ENCODE data around the gene DPP10.

DPP10 gene

DNA sequence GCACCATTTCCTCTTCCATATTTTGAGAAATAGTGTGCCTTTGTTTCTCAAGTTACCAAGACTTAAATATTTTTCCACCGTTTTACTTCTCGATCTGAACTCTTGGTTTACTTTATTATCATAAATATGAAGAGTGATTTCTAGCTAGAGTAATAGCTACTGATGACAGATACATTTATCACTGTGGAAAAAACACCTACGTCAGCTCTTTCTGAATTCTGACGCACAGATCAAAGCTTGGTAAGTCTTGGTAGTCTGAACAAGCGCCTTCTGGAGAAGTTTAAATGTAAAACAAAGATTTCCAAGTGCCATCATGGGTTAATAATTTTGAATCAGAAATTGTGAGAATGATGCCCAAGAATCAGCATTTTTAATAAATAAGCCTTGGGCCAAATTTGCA, 367.7 kb downstream of the DPP10 start:
- no peak for DNase-seq (ENCODE audit: low spot score)

DNA sequence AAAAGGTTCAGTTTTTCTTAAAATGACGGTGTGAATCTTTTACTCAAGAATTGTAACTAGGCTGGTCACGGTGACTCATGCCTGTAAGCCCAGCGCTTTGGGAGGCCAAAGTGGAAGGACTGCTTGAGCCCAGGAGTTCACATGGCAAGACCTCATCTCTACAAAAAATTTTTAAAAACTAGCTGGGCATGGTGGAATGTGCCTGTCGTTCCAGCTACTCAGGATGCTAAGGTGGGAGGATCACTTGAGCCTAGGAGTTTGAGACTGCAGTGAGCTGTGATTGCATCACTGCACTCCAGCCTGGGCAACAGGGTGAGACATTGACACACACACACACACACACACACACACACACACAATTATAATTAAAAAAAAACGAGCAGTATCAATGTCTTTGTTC, 369.8 kb downstream of the DPP10 start:
- DNase-seq (ENCODE audit: low spot score) = no peak

DNA sequence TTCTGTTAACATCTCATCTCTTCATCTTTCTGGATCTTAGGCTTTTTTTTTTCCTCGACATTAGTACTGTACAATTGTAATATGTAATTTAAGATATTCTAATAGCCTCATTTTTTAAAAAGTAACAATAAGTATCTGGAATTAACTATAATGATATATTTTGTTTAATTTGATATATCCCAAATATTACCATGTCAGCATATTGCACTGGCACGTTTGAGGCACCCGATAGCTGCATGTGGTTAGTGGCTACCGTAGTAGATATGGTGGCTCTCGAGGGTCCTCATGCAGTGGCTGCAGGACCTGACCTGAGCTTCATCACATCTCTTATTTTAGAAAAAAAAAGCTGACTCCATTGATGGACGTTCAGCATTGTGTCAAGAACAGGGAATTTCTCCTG, 371.9 kb downstream of the DPP10 start:
- no peak for DNase-seq (ENCODE audit: low spot score)

DNA sequence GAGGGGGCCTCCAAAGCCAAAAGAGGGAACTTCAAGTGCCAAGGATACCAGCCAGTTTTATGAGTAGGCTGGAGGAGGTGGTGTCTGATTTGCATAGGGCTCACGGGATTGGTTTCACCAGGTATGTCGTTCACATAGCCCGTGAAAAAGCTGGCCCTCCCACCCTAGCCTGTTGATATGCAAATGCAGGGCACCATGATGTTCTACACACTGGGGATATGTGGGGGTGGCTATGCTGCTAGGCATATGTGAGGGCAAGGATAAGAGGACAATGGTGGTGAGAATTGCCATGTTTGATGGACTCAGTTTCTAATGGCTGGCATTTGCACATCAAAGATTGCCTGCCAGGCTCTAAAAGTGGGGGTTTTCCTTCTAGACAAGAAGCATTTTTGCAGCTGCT, 378.6 kb downstream of the DPP10 start:
- no peak for DNase-seq (ENCODE audit: low spot score)

DNA sequence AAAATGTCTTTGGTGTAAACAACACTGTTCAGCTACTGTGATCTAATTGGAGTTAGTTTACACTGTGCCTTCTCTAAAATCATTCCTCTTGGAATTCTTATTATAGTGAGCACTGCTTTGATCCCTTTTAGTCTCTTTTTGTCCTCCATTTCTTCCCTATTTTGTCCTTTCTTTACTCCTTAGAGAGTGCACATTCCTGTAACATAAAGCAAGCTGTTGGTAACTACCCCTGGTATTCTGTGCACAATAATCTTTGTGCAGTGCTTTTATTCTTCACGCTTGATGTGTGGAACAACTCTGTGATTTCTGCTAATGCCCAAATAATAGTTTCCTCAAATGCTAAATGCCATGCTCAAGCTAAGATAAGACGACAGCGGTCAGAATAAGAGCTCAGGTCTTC, 401.5 kb downstream of the DPP10 start:
- DNase-seq (ENCODE audit: low spot score) = no peak

DNA sequence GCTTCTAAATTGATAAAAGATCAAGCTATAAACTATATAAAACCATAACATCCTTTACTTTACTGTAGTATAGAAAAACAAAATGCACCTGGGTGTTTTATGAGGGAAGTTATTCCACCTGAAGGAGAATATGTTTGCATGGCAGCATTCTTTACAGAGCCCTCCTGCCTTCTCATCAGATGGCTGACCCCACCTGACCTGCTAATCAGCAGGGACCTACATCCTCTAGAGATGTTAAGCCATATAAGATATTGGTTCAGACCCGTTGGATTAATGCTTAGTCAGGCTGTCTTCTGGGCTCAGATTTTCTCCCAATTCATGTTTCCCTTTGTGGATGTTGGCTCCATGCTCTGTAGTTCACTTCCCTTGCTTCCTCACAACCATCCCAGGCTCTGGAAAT, 414.8 kb downstream of the DPP10 start:
- DNase-seq (ENCODE audit: low spot score) = no peak

DNA sequence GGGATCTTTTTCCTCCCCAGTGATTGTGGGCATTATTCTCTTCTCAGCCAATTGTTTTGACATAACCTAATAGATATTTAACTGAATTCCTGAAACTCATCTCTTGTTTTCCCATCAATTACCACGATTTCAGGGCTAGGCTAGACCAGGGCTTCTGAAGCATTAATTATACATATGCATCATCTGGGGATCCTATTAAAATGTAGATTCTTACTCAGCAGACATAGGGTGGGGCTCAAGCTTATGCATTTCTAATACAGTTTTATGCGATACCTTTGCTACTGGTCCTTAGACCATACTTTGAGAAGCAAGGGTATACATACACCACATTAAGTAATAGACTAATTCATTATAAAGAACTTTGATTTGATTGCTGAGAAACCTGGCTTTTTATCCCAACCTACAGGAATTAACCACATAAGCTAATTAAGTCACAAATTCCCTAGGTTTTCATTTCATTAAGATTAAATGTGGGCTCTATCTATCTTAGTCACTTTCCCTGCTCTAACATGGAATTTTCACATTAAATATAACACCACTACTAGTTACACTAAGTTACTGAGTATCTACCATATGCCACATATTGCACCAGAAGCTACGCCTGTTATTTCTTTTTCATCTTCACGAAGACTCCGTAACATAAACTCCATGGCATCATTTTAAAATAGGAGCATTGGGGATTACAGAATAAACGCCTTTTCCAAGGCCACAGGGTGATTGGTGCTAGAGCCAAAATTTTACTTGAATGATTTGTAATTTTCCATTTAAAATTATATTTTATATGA, 417.5 kb downstream of the DPP10 start:
- no peak for DNase-seq (ENCODE audit: low spot score)

DNA sequence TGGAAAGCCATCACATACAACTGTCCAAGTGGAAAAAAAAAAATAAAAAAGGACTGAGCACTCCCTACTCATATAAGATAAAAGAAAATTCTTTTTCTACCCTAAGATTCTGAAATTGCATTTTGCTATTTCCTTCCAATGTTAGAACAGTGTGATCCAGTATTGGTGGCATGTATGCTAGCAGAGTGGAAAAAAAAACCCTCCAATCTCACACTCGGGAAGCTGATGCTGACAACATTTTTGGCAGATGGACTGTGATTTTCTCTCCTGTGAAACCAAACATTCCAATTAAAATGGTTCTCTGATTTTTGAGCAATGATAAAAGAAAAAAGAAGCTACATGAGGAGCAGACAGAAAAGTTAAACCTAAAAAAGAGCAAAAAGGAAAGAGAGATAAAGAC, 419.8 kb downstream of the DPP10 start:
- no peak for DNase-seq (ENCODE audit: low spot score)

DNA sequence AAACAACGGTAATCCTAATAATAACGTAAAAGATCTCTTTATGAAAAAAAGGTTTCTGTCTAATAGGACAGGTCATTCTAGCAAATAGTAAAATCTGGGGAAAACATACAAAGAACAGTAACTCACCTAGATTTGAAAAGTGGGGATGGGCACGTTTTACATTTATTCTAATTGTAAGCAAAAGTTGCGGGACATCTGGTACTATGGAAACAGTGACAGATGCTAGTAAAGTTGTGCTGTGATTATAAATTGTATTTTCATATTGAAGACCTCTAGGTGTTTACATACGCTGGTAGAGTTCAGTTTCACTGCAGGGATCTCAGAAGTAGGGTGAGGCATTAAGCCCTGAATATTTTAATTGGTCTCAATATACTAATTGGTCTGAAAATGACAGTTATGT, 422.5 kb downstream of the DPP10 start:
- no peak for DNase-seq (ENCODE audit: low spot score)

DNA sequence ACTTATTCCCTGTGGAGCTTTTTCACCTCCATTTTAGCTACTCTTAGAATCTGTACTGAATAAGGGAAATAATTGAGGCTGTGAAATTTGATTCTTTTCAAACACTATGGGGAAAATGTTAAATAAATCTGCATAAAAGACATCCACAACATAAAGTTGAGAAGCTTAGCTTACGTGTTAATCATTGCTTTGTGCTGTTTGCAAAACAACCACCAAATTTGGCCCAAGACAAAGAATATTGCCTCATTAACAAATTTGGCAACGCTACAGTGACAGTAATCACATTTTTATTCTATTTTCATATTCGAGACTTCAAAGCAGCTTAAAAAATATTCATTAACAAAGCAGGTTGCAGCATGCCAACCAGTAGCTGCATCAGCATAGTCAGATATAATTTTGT, 437.6 kb downstream of the DPP10 start:
- DNase-seq (ENCODE audit: low spot score) = no peak

DNA sequence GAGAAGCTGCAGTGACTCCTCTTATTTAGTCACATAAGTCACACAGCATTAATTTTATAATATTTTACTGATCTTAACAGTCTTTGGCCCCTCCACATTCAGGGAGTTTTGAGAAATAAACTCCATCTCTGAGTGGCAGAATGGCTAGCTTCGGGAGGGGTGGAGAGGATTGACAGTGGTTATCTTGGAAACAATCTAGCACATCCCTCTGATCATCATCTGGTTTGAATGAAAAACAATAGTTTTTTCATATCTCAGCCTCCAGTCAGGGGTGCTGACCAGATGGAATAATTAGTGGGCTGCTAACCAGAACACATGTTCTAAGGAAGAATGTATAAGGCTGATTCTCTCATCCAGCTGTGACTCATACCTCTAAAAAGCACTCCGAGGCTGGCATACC, 477.5 kb downstream of the DPP10 start:
- no peak for DNase-seq (ENCODE audit: low spot score)

DNA sequence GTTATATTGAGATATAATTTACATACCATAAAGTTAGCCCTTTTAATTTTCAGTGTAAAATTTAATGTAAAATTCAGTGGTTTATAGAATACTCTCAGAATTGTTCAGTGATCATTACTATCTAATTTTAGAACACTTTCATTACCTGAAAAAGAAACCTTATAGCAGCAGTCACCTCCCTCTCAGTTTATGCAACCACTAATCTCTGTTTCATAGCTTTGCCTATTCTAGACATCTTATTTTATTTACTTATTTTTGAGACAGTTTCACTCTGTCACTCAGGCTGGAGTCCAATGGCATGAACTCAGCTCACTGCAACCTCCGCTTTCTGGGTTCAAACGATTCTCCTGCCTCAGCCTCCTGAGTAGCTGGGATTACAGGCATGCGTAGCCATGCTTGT, 479.6 kb downstream of the DPP10 start:
- no peak for DNase-seq (ENCODE audit: low spot score)

DNA sequence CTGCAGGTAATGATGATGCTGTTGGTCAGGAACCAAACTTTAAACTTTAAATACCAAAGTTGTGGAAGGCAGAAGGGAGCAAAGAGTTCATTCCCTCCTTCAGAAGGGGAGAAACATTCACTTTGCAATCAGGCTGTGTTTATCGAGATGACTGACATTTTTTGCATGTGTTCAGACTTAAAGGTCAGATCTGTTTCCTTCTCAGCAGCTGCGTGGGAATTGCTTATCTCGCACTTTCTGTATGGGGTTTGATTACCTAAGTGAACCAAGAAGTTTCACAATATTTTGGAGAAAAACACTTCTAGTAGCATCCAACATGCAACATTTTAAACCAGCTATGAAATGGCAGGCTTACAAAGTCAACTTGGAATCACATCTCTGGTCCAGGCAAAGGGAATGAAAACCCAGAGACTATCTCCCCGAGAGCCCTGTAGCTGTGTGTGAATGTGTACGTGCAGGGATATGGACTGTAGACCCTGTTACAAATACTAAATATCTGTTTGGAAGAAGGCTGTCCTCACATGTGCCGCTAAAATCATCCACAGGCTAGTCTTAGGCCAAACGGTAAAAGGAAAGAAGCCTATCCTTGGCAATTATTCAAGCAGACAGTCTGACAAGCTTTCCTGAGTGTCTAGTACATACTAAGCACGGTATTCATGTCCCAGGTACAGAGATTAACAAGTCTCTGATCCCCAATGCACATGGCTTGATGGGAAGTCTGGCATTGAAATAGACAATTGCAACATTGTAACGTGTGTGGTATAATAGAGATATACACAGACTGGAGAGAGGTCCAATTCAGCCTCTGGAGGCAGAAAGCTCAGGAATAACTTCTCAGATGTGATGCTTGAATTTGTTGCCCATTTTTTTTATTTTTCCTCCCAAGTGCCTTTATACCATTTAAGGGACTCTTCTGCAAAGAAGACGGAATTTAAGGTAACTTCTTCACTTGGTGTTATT, 483.1 kb downstream of the DPP10 start:
- DNase-seq (ENCODE audit: low spot score) = no peak

DNA sequence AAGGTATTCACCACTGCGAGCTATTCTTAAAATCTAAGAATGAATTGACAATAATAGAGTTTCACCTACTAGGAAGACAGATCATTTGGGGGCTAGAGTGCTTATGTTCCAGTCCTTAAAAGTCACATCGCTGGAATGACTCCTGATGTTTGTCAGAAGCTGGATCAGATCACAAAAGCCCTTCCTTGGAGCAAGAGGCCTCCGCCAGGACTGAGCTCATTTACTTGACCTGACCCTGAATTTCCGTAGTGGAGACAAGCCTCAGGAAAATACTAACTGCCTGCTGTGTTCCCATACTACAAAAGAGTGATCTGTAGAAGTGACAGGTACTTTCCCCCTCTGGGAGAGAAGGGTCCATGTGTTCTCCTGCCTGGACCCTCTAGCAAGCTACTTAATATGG, 483.9 kb downstream of the DPP10 start:
- no peak for DNase-seq (ENCODE audit: low spot score)

DNA sequence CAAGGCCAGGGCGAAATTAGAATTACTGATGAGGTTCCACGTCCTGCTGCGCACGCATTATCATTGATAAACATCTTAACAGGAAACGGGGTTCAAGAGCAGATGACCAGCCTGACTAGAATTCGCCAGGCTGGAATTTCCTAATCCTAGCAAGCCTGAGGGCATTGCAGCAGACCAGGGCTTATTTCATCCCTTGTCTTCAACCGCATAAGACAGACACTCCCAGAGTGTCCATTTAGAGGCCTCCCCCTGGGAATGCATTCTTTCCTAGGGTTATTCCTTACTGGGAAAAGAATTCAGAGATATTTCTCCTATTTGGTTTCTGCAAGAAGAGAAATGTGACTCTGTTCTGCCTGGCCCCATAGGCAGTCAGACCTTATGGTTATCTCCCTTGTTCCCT, 486.8 kb downstream of the DPP10 start:
- no peak for DNase-seq (ENCODE audit: low spot score)

DNA sequence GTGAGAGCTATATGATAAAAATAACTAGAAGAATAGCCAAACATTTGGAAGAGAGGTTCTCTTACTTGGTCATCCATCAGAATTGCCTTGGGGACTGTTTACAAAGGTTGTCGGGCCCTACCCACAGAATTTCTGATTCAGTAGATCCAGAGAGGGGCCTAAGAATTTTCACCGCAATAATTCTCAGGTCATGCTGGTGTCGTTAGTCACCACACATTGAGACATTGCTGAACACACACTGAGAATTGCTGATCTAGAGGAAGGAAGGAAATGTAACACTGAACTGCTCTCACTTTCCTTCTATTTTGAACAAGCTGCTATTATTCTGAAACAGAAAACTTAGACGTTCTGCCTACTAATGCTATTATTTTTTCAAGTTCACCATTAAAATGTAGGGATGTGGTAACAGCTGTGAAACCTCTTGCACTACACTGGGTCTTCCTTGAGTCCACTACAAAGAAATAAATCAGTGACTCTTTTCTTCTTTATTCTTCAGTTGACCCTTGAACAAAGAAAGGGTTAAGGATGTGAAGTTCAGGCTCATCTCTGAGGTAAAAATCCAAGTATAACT, 491.3 kb downstream of the DPP10 start:
- DNase-seq (ENCODE audit: low spot score) = no peak

DNA sequence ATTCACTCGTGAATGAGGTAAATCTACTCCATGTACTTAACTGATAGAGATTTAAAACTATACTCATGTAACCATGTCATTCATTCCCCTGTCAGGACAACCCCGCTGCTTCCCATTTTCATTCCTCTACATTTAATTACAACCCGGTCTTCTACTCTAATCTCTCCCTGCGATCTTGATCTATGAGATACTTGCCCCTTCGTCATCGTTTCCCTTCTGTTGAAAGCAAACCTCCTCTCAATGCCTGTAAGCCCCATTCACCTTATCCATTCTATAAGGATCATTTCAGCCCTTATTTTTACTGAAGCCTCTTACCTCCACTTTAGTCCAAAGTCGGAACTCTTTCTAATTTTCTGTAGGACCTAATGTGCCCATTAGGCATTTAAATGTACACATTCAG, 492.6 kb downstream of the DPP10 start:
- no peak for DNase-seq (ENCODE audit: low spot score)

DNA sequence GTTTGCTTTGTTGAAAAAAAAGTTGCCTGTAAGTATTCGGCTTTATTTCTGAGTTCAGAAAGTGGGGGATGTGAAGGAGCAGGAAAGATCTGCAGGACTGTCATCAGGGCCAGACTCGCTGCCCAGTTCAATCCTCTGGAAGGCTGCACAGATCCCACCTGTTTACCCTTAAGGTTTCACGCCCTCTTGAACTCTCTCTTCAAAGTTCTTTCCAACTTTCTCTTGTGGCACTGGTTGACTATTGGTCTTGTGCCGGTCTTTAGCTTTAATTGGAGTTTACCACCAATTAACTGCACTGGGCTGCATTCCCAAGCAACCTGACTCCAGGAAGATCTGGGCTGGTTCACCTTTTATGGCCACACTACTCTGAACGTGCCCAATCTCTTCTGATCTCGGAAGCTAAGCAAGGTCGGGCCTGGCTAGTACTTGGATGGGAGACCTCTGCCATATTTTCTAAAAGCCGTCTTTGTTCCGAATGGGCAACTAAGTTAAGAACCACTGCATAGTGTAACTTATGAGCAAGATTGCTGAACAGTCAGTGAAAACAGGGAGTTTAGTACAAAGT, 495.0 kb downstream of the DPP10 start:
- DNase-seq (ENCODE audit: low spot score) = no peak

DNA sequence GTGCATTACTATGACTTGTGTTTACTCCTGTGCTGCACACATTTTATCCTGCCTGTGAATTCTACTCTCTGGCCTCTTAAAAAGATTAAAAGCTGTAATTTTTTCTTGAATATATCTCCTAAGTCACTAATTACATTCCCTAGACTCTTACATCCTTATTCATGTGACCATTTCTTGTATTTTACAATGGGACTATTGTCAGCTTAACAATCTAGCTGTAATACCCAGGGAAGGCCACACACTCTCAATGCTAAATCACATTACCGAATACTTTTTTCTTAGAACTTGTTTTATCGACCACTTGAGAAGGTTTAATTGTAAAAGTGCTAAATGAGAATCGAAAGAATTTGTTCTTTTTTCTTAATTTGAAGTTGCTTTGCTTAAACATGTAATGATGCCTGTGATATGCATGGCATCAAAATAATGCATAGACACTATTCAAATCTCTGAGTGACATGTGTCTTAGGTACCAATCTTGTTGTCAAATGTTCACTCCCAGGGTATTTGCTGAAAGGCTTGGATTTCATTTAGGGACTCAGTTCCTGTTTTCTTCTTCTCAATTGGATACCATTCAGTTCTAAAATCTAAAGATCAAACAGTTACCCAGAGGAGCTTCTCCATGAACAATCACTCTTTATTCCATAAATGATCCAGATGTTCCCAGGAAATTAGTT, 498.5 kb downstream of the DPP10 start:
- no peak for DNase-seq (ENCODE audit: low spot score)

DNA sequence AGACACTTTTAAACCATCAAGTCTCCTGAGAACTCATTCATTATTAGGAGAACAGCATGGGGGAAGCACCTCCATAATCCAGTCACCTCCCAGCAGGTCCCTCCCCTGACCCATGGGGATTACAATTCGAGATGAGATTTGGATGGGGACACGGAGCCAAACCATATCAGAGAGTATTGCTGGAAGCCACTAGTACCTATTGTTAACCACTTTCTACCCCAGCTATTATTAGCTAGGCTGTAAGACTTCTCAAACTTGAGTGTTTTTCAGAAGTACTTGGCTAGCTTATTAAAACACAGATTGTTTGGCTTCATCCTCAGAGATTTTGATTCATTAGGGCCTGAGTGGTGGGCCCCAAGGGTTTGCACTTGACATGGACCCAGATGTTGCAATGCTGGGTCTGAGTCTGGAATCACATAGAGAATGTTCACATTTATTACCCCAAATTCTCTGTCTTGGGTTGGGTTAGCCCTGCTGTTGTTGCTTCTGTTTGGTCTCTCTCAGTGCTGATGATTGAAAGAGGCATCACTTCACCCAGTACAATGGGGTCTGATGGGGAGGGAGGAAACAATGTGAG, 506.9 kb downstream of the DPP10 start:
- DNase-seq (ENCODE audit: low spot score) = no peak

DNA sequence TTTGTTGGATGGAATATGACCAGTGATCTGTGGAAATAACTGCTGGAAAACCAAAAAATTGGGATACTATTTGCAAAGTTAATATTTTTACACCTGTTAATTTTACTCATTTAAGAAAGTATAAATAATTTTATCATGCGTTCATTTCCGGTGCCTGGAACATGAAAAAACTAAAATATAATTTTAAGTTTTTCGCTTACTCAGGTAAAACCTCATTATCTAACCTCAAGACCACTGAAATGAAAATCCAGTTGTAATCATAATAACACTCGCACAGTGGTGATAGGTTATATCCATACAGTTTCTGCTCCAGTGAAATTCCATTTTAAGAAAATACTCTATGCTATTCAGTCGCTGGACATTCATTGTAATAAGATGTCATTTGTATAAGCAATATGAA, 517.9 kb downstream of the DPP10 start:
- DNase-seq (ENCODE audit: low spot score) = no peak

DNA sequence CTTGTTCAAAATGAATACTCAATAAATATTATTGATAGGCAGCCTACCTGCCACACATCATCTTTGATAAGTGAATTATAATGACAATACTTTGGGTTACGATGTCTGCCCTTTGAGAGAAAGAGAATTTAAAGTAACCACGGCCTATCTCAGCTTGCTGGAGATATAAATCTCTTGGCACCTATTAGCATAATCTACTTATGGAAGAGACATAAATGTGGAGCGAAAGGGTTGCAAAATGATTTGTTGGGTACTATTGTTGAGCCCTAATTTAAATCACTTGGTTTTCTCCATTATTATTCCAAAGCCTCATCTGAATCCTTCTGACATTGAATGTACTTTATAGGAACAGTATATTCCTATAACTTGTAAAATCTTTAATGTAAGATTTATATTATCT, 520.1 kb downstream of the DPP10 start:
- DNase-seq (ENCODE audit: low spot score) = no peak

Measured in NAMALWA (cell line).